WI38 (cell line): Measurements from ENCODE around the gene SEC16A.

ENCODE experiments used
- H3K4me3 ChIP-seq: 2 replicates; pipeline ENCODE4 v1.5.1; 2011; ENCODE audit warnings: low read depth, mild to moderate bottlenecking, control low read depth, low read length
- TF ChIP-seq, protein P1 (sequence below): IDR thresholded peaks from 2 replicates; pipeline ENCODE4 v1.5.1; 2012; ENCODE audit warnings: low read depth, mild to moderate bottlenecking, control low read depth, low read length

Gene SEC16A

DNA sequence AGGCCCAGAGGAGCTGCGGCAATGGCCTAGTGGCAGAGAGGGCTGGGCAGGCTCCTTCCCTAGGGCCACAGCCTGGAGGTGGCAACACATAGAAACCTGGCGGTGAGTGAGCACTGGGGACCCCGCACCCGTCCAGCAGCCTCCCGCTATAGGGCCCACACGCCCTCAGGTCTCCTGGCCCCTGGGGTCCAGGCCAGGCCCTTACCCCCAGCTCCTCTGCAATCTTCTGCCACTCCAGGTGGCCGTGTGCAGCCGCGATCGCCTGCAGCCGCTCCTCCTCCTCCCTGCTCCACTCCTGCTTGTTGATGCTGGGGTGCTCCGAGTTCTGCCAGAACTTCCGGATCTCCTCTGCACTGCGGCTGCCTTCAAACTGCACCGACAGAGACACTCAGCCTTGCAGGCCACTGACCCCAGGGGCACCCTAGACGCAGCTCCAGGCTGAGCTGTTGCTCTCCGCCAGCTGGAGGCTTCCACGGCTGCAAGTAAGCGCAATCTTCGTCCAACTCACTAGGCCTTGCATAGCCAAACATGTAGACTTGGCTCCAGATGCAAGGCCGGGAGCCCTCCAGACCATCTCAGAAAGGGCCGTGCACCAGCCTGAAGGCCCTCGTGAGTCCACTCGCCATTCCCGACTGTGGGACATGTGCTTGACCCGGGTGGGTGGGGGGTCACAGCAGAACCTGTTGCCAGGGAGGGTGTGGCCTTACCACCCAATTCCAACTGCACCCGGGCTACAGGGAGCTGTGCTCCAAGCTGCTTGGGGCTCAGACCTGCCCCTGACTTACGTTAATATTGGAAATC, 90.9 kb downstream of the SEC16A start:
- TF ChIP-seq, protein P1, sequence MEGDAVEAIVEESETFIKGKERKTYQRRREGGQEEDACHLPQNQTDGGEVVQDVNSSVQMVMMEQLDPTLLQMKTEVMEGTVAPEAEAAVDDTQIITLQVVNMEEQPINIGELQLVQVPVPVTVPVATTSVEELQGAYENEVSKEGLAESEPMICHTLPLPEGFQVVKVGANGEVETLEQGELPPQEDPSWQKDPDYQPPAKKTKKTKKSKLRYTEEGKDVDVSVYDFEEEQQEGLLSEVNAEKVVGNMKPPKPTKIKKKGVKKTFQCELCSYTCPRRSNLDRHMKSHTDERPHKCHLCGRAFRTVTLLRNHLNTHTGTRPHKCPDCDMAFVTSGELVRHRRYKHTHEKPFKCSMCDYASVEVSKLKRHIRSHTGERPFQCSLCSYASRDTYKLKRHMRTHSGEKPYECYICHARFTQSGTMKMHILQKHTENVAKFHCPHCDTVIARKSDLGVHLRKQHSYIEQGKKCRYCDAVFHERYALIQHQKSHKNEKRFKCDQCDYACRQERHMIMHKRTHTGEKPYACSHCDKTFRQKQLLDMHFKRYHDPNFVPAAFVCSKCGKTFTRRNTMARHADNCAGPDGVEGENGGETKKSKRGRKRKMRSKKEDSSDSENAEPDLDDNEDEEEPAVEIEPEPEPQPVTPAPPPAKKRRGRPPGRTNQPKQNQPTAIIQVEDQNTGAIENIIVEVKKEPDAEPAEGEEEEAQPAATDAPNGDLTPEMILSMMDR, result no peak
- no peak overlapping the region for H3K4me3 ChIP-seq
